K562 (cell line): ENCODE data around the gene C1orf198. TPM values are rescaled to one million over a fixed set of nuclear protein-coding genes. Genes with fewer than 3 reads are reported as not detected.
A peak's percentile ranks its signal among the peaks of the same experiment; 100 is the strongest.

Experiments
- CREBBP ChIP-seq: IDR thresholded peaks from one replicate; pipeline ENCODE4 v1.6.1; 2012; ENCODE audit warnings: low read depth, mild to moderate bottlenecking, control low read depth, inconsistent platforms, low read length
- ELF4 ChIP-seq: fragments of 450-650 bp; formaldehyde crosslinking; IDR thresholded peaks from 2 replicates; pipeline ENCODE4 v1.4.0; 2022; ENCODE audit warnings: missing genetic modification characterization
- ESRRB ChIP-seq: fragments of 250-450 bp; sonication (Bioruptor Pico); IDR thresholded peaks from 2 replicates; pipeline ENCODE4 v1.5.0; 2020; ENCODE audit warnings: mild to moderate bottlenecking, moderate library complexity, borderline replicate concordance
- ETV5 ChIP-seq: sonication (generic); formaldehyde crosslinking; IDR thresholded peaks from 2 replicates; pipeline ENCODE4 v1.4.0; 2020; ENCODE audit warnings: low read depth, mild to moderate bottlenecking, missing genetic modification reagents
- HNRNPH1 ChIP-seq: fragments of 200-400 bp; formaldehyde crosslinking; optimal IDR thresholded peaks from 2 replicates; pipeline ENCODE3; 2017; ENCODE audit warnings: low read depth, mild to moderate bottlenecking, low read length, moderate library complexity
- MAFK ChIP-seq: IDR thresholded peaks from 2 replicates; pipeline ENCODE4 v1.6.1; 2011; ENCODE audit warnings: low read length, improper control_type of control experiment
- MBD2 ChIP-seq: sonication (generic); IDR thresholded peaks from 2 replicates; pipeline ENCODE4 v1.6.1; 2016; ENCODE audit warnings: low read depth, borderline replicate concordance
- NCOA4 ChIP-seq: fragments of 450-650 bp; IDR thresholded peaks from 2 replicates; pipeline ENCODE4 v1.6.1; 2018; ENCODE audit warnings: mild to moderate bottlenecking; ENCODE audit not compliant: partially characterized antibody
- ZNF347 ChIP-seq: fragments of 450-650 bp; formaldehyde crosslinking; IDR thresholded peaks from 2 replicates; pipeline ENCODE4 v1.4.0; 2020; ENCODE audit warnings: low read depth, mild to moderate bottlenecking, moderate library complexity
- ZNF77 ChIP-seq: fragments of 250-450 bp; sonication (Bioruptor Pico); IDR thresholded peaks from 2 replicates; pipeline ENCODE4 v1.5.0; 2020
- ZSCAN32 ChIP-seq: fragments of 450-650 bp; formaldehyde crosslinking; IDR thresholded peaks from 2 replicates; pipeline ENCODE4 v1.4.0; 2020; ENCODE audit warnings: mild to moderate bottlenecking, moderate library complexity
- polyA plus RNA-seq, 8 experiments: library from polyadenylated mRNA; depleted of rRNA in 4 of 8; stranded (reverse) in 5 of 8; unstranded in 3 of 8; fragments of >200 nt; fragmentation: Nextera tagmentation in 2 of 8; fragmentation: Illumina TruSeq in 1 of 8; extraction: Ambion mirVana in 2 of 8; extraction: Trizol in 1 of 8; gene quantifications; 2 replicates each; pipeline versions ENCODE4 v1.2.1 to v1.2.3, GENCODE V29; 2011 to 2014; ENCODE audit warnings: inconsistent platforms in 1 of 8, missing spikeins in 1 of 8
- total RNA-seq, 7 experiments: library from RNA; depleted of rRNA in 6 of 7; stranded (reverse); fragments of >200 nt in 6 of 7; fragmentation: Illumina TruSeq in 2 of 7; extraction: Trizol in 2 of 7; gene quantifications; 2 replicates each; pipeline versions ENCODE4 v1.2.1 to v1.2.3, GENCODE V29; 2011 to 2021; ENCODE audit warnings: low replicate concordance in 1 of 7
- TF ChIP-seq, protein P1 (sequence below): sonication (generic); formaldehyde crosslinking; IDR thresholded peaks from 2 replicates; pipeline ENCODE4 v1.9.0; 2022; ENCODE audit warnings: mild to moderate bottlenecking, missing genetic modification reagents
- TF ChIP-seq, protein P2 (sequence below), 3 experiments: fragments of 200-800 bp in 1 of 3; sonication (Bioruptor generic) in 1 of 3; sonication (generic) in 1 of 3; formaldehyde crosslinking in 1 of 3; IDR thresholded peaks; 2 replicates each; pipeline versions ENCODE4 v1.6.1 to v1.8.0; 2016 to 2022; ENCODE audit warnings: mild to moderate bottlenecking in 2 of 3, missing compliant biosample characterization in 2 of 3, missing genetic modification characterization in 2 of 3, missing genetic modification reagents in 1 of 3
- TF ChIP-seq, protein P3 (sequence below): fragments of 250-450 bp; sonication (Bioruptor Pico); IDR thresholded peaks from 2 replicates; pipeline ENCODE4 v1.6.1; 2021; ENCODE audit warnings: mild to moderate bottlenecking
- TF ChIP-seq, protein P4 (sequence below): fragments of 250-450 bp; sonication (Bioruptor Pico); IDR thresholded peaks from 2 replicates; pipeline ENCODE4 v1.9.0; 2021; ENCODE audit warnings: mild to moderate bottlenecking, inconsistent platforms
- TF ChIP-seq, protein P5 (sequence below): sonication (generic); formaldehyde crosslinking; IDR thresholded peaks from 2 replicates; pipeline ENCODE4 v1.8.1; 2022; ENCODE audit warnings: missing genetic modification reagents
- TF ChIP-seq, protein P6 (sequence below): fragments of 450-650 bp; IDR thresholded peaks from 2 replicates; pipeline ENCODE4 v1.6.1; 2017; ENCODE audit warnings: antibody characterized with exemption
- TF ChIP-seq, protein P7 (sequence below): sonication (generic); formaldehyde crosslinking; IDR thresholded peaks from 2 replicates; pipeline ENCODE4 v1.8.0; 2022; ENCODE audit warnings: mild to moderate bottlenecking, low read depth, missing genetic modification reagents

The C1orf198 gene
- total and polyA plus RNA-seq, 9 of the 15 experiments (the other 6 are each of a cell fraction or from before 2014, with no cell fraction given) = 2.0 to 15.1 (median 10.4) TPM

DNA sequence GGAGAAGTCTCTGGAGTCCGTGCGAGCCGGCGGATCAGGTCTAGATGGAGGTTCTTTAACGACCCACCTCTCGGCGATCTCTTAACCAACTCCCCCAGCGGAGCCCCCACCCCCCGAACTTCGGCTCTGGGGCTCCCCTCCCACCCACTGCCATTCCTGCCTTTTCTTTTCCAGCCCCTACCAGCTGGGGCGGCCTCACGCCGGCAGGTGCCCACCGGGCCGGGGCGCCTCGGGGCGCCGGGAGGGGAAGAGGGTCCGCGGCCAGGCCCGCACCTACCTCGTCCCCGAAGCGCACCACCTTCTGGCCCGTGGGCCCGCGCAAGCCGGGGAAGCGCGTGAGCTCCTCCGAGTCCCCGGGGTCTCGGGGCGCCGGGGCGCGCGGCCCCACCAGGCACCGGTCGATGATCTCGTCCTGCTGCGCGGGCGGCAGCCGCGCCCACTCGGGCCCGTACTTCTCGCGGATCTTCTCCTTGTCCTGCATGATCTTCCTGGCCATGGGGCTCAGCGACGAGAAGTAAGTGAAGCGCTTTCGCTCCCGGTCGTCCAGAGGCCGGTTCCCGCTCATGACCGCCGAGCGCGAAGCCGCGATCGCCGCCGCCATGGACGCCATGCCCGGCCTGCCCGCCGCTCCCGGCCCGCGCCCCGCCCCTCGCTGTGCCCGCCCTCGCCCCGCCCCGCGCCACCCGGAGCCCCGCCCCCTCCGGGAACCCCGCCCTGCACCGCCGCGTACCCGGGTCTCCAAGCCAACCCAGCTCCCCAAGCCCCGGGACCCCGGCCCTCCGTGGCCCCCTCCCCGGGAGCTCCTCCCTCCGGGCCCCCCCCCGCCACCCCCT lies at the start of gene C1orf198 (continued):
- no peak for TF ChIP-seq ZNF347
- TF ChIP-seq ZSCAN32 (CRISPR knock-in tag) = no peak
- no peak for TF ChIP-seq MAFK
- TF ChIP-seq ETV5 (CRISPR knock-in tag) = no peak
- no peak for TF ChIP-seq ZNF77 (CRISPR knock-in tag)
- TF ChIP-seq, protein P1, sequence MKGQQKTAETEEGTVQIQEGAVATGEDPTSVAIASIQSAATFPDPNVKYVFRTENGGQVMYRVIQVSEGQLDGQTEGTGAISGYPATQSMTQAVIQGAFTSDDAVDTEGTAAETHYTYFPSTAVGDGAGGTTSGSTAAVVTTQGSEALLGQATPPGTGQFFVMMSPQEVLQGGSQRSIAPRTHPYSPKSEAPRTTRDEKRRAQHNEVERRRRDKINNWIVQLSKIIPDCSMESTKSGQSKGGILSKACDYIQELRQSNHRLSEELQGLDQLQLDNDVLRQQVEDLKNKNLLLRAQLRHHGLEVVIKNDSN (CRISPR knock-in tag) = no peak
- TF ChIP-seq, protein P2, sequence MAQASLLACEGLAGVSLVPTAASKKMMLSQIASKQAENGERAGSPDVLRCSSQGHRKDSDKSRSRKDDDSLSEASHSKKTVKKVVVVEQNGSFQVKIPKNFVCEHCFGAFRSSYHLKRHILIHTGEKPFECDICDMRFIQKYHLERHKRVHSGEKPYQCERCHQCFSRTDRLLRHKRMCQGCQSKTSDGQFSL (CRISPR knock-in tag; IDR thresholded peaks at IDR 0.05) = no peak
- TF ChIP-seq, protein P2 (tag; IDR thresholded peaks at IDR 0.05) = no peak
- 0 out of 2 replicates have a peak, but pooled peaks have one; percentile 22 for TF ChIP-seq MBD2
- TF ChIP-seq NCOA4 = no peak
- no peak for TF ChIP-seq CREBBP
- TF ChIP-seq, protein P3, sequence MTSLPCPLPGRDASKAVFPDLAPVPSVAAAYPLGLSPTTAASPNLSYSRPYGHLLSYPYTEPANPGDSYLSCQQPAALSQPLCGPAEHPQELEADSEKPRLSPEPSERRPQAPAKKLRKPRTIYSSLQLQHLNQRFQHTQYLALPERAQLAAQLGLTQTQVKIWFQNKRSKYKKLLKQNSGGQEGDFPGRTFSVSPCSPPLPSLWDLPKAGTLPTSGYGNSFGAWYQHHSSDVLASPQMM = no peak
- no peak for TF ChIP-seq HNRNPH1
- TF ChIP-seq, protein P4, sequence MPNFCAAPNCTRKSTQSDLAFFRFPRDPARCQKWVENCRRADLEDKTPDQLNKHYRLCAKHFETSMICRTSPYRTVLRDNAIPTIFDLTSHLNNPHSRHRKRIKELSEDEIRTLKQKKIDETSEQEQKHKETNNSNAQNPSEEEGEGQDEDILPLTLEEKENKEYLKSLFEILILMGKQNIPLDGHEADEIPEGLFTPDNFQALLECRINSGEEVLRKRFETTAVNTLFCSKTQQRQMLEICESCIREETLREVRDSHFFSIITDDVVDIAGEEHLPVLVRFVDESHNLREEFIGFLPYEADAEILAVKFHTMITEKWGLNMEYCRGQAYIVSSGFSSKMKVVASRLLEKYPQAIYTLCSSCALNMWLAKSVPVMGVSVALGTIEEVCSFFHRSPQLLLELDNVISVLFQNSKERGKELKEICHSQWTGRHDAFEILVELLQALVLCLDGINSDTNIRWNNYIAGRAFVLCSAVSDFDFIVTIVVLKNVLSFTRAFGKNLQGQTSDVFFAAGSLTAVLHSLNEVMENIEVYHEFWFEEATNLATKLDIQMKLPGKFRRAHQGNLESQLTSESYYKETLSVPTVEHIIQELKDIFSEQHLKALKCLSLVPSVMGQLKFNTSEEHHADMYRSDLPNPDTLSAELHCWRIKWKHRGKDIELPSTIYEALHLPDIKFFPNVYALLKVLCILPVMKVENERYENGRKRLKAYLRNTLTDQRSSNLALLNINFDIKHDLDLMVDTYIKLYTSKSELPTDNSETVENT (CRISPR knock-in tag) = peak; percentile 69; the same call in 1 of the 2 replicates
- TF ChIP-seq, protein P5, sequence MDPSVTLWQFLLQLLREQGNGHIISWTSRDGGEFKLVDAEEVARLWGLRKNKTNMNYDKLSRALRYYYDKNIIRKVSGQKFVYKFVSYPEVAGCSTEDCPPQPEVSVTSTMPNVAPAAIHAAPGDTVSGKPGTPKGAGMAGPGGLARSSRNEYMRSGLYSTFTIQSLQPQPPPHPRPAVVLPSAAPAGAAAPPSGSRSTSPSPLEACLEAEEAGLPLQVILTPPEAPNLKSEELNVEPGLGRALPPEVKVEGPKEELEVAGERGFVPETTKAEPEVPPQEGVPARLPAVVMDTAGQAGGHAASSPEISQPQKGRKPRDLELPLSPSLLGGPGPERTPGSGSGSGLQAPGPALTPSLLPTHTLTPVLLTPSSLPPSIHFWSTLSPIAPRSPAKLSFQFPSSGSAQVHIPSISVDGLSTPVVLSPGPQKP (CRISPR knock-in tag) = no peak
- TF ChIP-seq ESRRB = no peak
- TF ChIP-seq ELF4 (CRISPR knock-in tag) = no peak
- TF ChIP-seq, protein P6, sequence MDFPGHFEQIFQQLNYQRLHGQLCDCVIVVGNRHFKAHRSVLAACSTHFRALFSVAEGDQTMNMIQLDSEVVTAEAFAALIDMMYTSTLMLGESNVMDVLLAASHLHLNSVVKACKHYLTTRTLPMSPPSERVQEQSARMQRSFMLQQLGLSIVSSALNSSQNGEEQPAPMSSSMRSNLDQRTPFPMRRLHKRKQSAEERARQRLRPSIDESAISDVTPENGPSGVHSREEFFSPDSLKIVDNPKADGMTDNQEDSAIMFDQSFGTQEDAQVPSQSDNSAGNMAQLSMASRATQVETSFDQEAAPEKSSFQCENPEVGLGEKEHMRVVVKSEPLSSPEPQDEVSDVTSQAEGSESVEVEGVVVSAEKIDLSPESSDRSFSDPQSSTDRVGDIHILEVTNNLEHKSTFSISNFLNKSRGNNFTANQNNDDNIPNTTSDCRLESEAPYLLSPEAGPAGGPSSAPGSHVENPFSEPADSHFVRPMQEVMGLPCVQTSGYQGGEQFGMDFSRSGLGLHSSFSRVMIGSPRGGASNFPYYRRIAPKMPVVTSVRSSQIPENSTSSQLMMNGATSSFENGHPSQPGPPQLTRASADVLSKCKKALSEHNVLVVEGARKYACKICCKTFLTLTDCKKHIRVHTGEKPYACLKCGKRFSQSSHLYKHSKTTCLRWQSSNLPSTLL = no peak
- TF ChIP-seq, protein P7, sequence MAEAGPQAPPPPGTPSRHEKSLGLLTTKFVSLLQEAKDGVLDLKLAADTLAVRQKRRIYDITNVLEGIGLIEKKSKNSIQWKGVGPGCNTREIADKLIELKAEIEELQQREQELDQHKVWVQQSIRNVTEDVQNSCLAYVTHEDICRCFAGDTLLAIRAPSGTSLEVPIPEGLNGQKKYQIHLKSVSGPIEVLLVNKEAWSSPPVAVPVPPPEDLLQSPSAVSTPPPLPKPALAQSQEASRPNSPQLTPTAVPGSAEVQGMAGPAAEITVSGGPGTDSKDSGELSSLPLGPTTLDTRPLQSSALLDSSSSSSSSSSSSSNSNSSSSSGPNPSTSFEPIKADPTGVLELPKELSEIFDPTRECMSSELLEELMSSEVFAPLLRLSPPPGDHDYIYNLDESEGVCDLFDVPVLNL = no peak
